ENCODE measurements around the gene TRPM5. TPM values are rescaled to one million over a fixed set of nuclear protein-coding genes. Genes with fewer than 3 reads are reported as not detected.

The TRPM5 gene
- total RNA-seq, 1 donor from 2014 or later, result not detected

DNA sequence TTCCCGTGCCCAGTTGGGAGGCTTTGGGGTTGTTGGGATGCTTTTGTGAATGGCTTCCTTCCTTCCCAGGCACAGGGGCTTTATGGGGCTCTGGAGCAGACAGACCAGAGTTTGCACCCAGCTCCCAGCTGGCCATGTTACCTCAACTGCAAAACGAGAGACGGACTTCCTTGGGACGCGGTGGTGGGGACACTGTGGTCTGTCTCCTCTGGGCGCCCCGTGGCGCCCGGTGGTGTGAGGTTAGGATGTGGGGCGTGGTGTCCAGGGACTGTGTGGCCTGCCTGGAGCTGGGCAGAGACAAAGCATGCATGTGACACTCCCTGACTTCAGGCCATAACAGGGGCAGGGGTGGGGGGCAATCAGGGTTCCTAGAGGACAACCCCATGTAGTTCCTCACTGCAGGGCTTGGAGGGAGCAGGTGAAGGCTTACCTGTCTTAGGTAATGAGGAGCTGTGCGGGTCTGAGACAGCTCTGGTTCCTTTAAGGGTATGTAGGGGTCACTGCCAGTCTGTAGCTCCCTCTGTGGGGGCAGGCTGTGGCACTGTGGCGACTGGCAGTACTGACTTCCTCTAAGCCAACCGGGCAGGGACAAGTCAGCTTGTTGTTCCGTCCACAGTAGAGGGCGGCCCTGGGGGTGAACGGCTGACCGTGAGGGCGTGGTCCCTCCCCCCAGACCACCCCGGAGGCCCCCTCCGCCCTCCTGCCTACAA is 14.9 kb upstream of the TRPM5 start:
- intact Hi-C loops (cut with micrococcal nuclease), result no loop called here

DNA sequence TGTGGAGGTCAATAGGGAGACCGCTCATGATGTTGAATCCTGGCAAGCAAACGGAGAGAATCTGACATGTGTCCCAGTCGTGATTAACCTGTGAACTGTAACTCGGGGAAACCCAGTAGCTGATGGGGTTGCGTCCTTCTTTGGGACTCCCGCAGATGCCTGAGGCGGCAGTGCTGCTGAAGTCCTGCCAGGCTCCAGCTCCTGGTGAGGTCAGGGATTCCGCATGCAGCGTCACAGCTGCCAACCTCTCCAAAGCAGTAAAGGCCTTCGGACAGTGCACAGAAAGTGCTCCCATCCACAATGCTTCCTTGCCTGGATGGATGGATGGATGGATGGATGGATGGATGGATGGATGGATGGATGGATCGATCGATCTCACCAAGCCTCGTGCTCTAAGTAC is 14.0 kb upstream of the TRPM5 start:
- intact Hi-C loops (cut with micrococcal nuclease), result no loop called here

DNA sequence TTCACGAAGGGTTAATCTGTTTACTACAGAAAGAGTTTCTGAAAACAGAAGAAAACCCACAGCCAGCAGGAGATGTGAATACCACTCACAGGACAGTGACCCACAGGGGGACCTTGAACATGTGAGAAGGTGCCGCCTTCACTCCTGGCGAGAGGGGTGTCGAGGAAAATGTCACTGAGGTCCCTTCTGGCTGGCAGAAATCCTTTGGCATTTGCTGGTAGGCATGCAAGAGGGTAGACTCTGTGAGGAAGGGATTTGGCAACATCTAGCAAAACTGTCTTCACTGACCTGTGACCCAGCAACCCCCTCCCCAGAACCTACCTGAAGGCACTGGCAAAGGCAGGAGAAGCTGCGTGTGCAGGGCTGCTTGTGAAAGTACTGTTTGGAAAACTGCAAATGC is 9.1 kb upstream of the TRPM5 start:
- intact Hi-C loops (cut with micrococcal nuclease), result no loop called here

DNA sequence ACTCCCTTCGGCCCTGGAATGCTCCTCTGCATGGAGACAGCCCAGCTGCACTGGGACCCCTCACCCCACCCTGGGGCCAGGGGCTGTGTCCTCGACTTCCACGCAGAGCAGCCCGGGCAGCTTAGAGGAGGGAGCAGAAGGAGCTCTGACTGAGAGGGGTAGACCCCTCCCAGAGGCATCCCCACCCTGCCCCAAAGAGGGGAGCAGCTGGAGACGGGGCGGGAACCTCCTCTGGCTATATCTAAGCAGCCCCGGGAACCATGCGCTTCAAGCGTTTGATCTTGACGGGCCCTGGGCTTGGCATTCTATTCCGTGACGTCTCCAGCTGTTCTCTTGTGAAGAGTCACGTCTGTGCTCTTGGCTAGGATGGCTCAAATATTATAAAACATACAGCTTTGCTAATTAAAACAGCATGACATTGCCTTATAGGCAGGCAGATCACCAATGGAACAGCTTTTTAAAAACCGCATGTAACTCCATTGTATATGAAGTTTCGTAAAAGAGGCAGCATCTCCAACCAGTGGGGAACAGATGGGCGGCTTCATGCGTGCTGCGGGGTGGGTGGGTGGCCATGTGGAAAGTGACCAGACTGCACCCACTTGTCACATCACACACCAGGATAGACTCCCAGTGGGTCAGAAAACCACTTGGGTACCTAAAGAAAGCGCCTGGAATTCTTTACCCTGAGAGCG is 8.2 kb upstream of the TRPM5 start:
- intact Hi-C loops (cut with micrococcal nuclease), result no loop called here

DNA sequence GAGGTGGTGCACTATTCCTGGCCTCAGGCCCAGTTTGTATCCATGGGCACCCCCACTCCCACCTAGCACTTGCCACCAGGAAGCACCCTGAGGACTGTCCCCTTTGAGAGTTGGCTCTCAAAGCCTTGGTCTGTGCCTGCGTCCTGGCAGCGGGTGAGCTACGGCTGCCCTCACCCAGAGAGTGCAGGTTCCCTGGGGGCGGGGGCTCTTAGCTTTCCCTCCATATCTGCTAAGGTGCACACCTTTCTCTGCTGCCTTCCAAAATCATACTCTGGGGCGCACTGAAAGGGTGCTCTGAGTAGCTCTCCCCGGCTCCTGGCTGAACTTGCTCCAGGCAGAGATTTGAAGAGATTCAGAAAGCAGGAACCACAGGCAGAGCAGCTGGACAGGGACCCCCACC is 7.6 kb upstream of the TRPM5 start:
- intact Hi-C loops (cut with micrococcal nuclease), result no loop called here

DNA sequence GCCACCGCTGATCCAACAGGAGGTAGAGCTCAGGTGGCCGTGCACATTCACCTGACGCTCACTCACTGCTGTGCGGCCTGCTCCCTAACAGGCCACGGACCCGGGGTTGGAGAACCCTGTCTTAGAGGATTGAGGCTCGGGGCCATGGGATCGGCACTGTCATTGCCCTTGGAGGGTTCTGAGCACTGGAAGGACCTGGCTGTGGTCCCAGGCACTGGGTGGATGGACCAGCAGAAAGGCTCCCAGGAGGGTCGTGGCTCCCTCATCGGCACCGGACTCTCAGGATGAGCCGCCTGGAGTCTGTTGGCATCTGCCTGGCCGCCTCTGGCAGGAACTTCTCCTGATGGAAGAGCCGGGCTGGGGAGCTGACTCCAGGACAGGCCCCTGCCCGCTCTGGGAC is 7.0 kb upstream of the TRPM5 start:
- intact Hi-C loops (cut with micrococcal nuclease), result no loop called here

DNA sequence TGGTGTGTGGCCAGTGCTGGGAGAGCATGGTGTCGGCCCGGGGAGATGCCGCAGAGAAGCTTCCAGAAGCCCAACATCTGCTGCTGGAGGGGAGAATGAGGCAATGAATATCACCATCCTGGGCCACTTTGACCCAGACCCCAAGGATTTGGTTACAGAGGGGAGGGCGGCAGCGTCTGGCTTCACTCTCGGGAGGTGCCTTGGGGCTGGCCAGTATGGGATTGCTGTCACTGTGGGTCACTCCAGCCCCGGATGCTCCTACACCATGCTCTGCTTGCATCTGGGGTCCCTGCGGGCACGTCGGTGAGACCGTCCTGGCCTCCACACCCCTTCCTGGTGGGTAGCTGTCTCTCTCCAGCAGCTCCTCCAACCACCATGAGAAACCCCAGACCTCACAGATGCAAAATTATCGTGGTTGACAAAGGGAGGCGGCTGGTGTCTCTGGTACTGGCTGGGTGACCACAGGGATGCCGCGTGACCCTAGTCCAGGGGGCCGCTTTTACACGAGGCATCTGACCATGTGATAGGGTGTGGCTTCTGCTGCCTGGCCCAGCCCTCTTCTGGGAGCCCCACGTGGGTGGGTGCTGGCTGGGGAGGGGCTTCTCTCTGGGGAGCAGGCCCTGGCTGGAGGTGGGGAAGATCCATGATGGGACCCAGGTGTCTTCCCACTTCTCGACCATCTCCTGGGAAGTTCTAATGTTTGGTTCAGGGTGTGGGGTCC is 6.2 kb upstream of the TRPM5 start:
- intact Hi-C loops (cut with micrococcal nuclease), result no loop called here

DNA sequence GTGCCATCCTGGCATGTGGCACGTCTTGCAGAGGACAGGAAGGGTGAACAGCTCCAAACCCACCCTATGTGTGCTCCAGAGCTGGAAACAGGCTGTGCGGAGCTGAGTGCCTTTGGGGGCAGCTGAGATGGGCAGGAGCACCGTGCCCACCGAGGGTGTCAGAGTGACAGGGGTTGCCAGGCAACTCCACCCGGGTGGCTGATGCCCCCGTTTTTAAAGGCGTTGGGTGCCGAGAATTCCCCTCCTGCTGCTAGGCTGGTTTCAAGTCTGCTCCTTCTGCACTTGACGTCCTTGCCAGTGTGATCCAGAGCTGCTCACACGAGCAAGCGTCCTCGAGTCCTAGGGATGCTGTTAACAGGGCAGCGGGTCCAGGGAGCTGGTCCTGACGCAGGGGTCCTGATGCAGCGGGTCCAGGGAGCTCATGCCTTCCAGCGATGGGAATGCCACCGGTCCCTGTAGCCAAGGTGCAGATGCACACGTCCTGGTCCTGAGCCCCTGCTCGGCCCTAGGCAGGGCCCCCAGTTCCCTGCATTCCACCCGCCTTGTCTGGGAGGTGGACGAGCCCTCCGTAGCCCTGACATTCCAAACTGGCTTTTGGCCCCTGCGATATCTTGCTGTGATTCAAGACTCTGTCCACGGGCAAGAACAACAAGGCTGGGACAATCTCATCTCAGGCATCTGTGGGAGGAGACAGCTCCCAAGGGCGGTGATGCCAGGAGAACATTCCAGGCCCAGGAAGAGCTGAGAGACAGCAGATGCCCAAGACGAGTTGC is 5.4 kb upstream of the TRPM5 start:
- intact Hi-C loops (cut with micrococcal nuclease), result loop anchor here (5.0 kb wide), 1 partner anchor 83 kb away; no protein-coding TSS in a partner anchor

DNA sequence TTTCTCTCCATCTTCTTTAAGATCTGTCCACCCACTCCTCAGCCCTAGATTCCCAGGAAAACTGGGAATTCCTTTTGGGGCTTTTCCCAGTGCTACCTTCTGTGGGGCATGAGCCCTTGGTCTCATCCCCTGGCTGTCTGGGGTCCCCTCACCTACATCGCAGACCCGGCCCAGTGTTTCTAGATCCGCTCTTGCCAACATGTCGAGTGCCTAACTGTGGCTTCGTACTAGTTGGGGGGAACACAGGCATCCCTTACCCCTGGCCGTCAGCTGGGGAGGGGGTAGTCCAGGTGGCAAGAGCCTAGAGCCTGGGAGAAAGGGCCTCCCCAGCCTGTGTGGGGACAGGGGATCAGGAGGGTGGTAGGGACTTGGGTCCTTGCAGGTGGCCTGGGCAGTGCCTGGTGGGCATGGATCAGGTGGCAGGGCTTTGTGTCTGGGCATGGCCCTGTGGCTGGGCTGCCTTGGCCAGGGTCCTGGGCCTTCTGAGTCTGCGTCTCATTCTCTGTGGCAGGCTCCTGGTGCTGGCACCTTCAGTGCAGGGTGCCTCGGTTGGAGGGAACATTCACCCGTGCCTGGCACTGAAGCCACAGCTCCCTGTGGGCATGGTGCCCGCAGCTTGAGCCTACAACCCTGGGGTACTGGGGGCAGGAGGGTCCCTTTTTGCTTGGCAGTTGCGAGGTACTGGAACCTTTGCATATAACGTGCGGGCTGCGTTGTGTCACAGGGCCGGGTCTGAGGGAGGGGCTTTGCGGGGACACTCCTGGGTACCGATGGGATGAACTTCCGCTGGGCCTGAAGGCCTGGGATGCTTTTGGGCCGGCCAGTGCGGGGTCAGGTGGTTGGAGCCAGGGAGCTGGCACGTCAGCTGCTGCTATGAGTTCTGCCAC is 4.6 kb upstream of the TRPM5 start:
- intact Hi-C loops (cut with micrococcal nuclease), result loop anchor here (5.0 kb wide), 1 partner anchor 83 kb away; no protein-coding TSS in a partner anchor

DNA sequence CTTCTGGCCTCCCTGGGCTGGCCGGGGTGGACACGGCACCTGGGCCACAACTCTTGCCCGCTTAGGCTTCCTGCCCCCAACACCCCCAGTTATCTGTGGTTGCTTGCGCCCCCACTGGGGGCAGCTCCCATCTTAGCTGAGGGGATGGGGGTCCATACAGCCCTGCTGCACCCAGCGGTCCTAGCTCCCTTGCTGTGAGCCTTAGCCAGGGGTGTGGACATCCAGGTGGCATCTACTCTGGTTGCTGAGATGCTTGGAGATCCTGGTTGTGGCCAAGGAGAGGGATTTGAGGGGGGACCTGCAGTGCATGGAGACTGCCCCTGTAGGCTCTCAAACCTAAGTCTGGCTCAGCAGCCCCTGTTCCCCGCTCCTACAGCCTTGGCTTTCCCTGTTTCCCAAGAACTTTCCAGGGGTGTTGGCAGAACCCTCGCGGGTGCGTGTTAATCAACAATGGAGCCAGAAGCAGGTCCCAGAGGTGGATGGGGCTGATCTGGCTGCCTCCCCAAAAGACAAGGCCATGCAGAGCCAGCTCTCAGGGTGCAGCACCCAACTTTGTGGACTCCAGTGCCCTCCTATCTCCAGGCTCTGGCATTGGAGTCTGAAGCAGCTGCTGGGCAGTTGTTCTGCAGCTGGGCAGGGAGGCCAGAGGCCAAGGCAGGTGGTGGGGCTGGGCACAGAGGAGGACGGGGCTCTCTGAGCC is 3.8 kb upstream of the TRPM5 start:
- intact Hi-C loops (cut with micrococcal nuclease), result loop anchor here (2.0 to 5.0 kb wide), 2 partner anchors 15 to 84 kb away; no protein-coding TSS in a partner anchor

DNA sequence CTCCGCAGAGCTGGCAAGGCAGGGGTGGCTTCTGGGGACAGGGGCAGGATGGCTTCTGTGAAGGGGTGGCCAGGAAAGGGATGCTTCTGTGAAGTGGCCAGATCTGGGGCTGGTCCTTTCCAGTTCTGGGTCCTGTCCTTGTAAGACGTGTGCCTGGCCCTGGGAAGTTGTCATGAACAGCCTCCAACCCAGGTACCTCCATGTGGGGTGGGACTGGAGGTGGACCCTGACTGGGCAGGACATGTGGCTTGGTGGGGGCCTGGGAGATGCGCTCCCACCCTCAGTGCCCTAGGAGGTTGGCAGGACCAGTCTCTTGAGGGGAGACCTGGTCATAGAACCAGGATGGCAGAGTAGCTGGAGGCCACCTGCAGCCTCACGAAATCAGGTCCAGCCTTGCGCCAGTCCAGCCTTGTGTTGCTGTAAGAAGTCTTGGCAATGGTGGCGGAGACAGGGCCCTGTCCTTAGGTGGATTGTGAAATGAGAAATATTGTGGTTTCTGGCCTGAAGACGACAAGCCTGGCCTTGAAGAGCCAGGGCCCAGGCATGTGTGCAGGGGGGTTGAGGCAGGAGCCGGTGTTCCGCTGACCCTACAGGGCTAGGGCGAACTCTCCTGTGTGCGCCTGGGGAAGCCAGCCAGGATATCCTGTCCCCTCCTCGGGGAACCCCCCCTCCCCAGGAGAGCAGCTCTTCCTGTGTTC is 3.1 kb upstream of the TRPM5 start:
- intact Hi-C loops (cut with micrococcal nuclease), result loop anchor here (2.0 to 5.0 kb wide), 2 partner anchors 15 to 85 kb away; no protein-coding TSS in a partner anchor

DNA sequence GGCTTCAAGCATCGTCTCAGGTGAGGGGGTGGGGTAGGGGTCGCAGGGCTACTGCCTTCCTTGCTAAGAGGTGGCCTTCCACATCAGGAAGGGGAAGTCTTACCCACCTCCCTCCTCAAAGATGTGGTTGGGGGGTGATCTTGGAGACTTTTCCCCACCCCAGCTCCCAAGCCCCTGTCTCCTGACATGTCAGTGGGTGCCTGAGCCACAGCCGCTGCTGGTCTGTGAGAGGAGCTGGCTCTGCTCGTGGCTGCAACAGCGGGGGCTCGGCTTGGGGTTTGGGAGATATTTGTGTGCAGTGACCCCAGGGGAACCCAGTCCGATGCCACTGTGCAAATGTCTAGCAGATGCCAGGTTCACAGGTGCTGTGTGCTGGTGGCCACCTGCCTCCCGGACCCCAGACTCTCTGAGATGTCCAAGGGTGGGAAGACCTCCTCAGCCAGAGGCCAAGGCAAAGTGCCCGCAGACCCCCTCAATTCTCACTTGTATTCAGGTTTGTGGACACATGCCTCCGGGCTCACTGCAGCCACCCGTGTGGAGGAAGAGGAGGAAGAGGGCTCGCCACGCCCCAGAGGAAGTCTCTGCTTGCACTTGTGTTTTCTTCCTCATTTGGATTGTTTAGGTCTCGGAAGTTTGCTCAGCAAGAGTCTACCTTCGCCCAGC is 2.4 kb upstream of the TRPM5 start:
- intact Hi-C loops (cut with micrococcal nuclease), result loop anchor here (2.0 to 5.0 kb wide), 2 partner anchors 16 to 86 kb away; no protein-coding TSS in a partner anchor

DNA sequence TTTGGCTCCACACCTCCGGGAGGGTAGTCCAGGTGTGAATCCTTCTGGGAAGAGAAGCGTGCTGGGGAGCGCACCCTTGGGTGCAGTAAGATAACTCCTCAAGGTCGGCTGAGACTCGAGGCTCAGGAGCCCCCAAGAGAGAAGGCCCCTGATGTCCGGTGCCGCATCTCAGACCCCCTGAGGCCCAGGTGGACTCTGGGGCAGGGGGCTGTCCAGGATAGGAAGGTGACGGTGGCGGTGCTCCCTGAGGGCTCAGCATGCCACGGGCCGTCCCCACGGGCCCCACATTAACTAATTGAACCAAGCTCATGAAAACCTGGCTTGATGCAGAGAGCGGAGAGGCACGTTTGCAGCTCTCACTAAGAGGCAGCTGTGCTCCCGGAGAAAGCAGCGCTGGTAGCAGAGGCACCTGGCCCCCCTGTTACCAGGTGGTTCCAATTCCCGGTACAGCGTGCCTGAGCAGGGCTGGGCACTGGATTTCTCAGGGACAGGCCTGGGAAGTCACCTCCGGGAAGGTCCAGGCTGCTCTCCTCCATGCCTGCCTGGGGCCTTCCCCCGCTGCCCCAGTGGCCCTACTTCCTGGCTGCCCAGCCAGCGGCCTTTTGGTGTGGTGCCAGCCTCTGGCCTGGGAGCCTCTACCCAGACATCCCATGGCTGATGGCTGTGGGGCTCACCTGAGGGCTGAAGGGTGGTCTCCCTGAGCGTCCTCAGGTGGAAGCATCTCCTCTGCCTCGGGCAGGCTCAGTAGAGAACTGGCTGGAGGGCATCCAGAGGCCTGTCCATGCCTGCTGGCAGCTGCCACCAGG is 1.6 kb upstream of the TRPM5 start:
- intact Hi-C loops (cut with micrococcal nuclease), result loop anchor here (2.0 to 5.0 kb wide), 2 partner anchors 17 to 86 kb away; no protein-coding TSS in a partner anchor

DNA sequence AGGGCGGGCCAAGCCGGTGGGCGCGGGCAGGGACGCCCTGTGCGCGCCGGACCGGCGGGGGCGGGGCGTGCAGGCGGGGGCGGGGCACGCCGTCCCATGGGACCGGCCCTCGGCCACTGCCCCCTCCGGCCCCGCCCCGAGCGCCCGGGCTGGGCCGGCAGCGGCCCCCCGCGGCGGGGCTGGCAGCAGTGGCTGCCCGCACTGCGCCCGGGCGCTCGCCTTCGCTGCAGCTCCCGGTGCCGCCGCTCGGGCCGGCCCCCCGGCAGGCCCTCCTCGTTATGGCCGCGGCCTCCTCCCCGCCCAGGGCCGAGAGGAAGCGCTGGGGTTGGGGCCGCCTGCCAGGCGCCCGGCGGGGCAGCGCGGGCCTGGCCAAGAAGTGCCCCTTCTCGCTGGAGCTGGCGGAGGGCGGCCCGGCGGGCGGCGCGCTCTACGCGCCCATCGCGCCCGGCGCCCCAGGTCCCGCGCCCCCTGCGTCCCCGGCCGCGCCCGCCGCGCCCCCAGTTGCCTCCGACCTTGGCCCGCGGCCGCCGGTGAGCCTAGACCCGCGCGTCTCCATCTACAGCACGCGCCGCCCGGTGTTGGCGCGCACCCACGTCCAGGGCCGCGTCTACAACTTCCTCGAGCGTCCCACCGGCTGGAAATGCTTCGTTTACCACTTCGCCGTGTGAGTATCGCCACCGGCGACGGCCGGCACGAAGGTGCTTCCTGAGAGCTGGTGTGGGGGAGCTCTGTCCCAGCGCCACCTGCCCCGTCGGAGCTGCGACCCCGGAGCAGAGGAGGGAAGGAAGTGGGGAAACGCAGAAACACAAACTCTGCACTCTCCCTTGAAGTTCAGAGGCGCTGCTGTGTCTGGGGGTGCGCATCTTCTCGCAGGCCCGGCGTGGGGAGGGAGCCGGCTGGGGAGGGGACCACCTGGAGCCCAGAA is 769 bp upstream of the TRPM5 start, which contains the start of gene KCNQ1:
Gene KCNQ1, plus strand, starts transcription at position 188 of the 925 bp plus-strand sequence. Its CDS starts 91 bp downstream, at position 279.
- intact Hi-C loops (cut with micrococcal nuclease), result loop anchor here (5.0 kb wide), 1 partner anchor 87 kb away; no protein-coding TSS in a partner anchor

DNA sequence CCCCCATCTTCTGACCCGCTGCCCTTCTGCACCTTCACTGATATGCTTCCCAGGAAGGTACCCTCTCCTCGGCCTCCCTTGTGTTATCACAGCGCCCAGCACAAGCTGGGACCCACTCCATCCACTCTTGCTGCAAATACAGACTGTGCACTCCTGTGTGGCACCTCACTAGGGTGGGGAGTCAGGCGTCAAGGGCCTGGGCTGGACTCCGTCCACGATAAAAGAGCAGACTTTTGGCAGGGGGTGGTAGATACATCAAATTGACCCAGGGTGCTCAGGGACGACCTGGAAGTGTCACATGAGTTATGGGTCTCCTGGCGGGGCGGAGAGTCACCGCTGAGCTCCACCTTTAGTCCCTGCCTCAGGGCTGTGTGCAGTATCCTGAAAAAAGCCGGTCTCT is 908 bp downstream of the TRPM5 start:
- intact Hi-C loops (cut with micrococcal nuclease), result no loop called here

DNA sequence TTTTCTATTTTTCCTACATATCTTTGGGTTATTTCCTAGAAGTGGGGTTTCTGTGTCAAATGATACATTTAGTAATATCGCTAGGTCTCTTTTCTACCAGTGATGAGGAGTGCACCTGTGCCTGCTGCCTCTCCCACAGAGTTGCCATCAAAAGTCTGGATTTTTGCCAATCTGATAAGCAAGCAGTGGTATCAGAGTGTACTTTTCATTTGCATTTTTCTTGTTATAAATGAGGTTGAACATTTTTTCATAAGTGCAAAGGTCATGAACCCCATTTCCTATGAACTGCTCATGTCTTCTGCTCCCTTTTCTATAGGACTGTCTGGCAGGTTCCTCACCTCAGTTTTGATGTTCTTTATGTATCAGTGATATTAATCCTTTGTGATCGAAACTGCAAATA is 1.7 kb downstream of the TRPM5 start:
- intact Hi-C loops (cut with micrococcal nuclease), result no loop called here
